GM18951 (cell line): ENCODE data around the gene U2SURP.

Source experiments
- POLR2A ChIP-seq: IDR thresholded peaks from 4 replicates; pipeline ENCODE4 v1.6.1; 2011; ENCODE audit warnings: mild to moderate bottlenecking; ENCODE audit not compliant: insufficient read length, insufficient read depth; ENCODE audit errors: extremely low read depth
- in situ Hi-C: fragments of 300-500 bp; cut with MboI; formaldehyde crosslinking; loops from one replicate; pipeline ENCODE4 v1.12.0; 2022; ENCODE audit warnings: low sequenced_read_pairs, mixed read lengths, inconsistent platforms; ENCODE audit not compliant: unreplicated experiment

Gene U2SURP

GRCh38 chr3:142968319-142969025 lies 32.9 kb upstream of the U2SURP start:
- TF ChIP-seq POLR2A, result no peak

GRCh38 chr3:142971431-142971830 lies 29.9 kb upstream of the U2SURP start:
- TF ChIP-seq POLR2A, result no peak
- in situ Hi-C loops, result no loop called here

More at GRCh38 chr3:142968319-142969025, 32.9 kb upstream of the U2SURP start:
- in situ Hi-C loops, result no loop called here

- in situ Hi-C loops, result no loop called here
- no peak for TF ChIP-seq POLR2A
Measured at GRCh38 chr3:142972092-142972753, 29.1 kb upstream of the U2SURP start.

- no peak for TF ChIP-seq POLR2A
- in situ Hi-C loops, result no loop called here
Measured at GRCh38 chr3:142973217-142974009, 28.0 kb upstream of the U2SURP start.

- no peak for TF ChIP-seq POLR2A
- in situ Hi-C loops, result loop anchor here (25.0 kb wide), 1 partner anchor 388 kb away; the partner anchor contains the start of genes ATR and PLS1
Measured at GRCh38 chr3:142975316-142975995, 25.9 kb upstream of the U2SURP start.

GRCh38 chr3:142976621-142977398 lies 24.6 kb upstream of the U2SURP start:
- TF ChIP-seq POLR2A, result no peak

GRCh38 chr3:142977399-142977728 lies 24.0 kb upstream of the U2SURP start:
- TF ChIP-seq POLR2A, result no peak
- in situ Hi-C loops, result loop anchor here (25.0 kb wide), 1 partner anchor 390 kb away; the partner anchor contains the start of genes ATR and PLS1

More at GRCh38 chr3:142976621-142977398, 24.6 kb upstream of the U2SURP start:
- in situ Hi-C loops, result loop anchor here (25.0 kb wide), 1 partner anchor 390 kb away; the partner anchor contains the start of genes ATR and PLS1

- TF ChIP-seq POLR2A, result no peak
- in situ Hi-C loops, result loop anchor here (25.0 kb wide), 1 partner anchor 394 kb away; the partner anchor contains the start of genes ATR and PLS1
Measured at GRCh38 chr3:142981108-142981507, 20.3 kb upstream of the U2SURP start.

- in situ Hi-C loops, result loop anchor here (25.0 kb wide), 1 partner anchor 395 kb away; the partner anchor contains the start of genes ATR and PLS1
- TF ChIP-seq POLR2A, result no peak
Measured at GRCh38 chr3:142982038-142982773, 19.2 kb upstream of the U2SURP start.

- no peak for TF ChIP-seq POLR2A
- in situ Hi-C loops, result loop anchor here (25.0 kb wide), 1 partner anchor 396 kb away; the partner anchor contains the start of genes ATR and PLS1
Measured at GRCh38 chr3:142983318-142983717, 18.1 kb upstream of the U2SURP start.

- in situ Hi-C loops, result loop anchor here (25.0 kb wide), 1 partner anchor 397 kb away; the partner anchor contains the start of genes ATR and PLS1
- no peak for TF ChIP-seq POLR2A
Measured at GRCh38 chr3:142984255-142984654, 17.1 kb upstream of the U2SURP start.
